OCI-LY7 (cell line): Measurements from ENCODE around the gene FHOD3. TPM values are rescaled to one million over a fixed set of nuclear protein-coding genes. Genes with fewer than 3 reads are reported as not detected.

Source experiments
- BruUV-seq: library from RNA; stranded (reverse); fragments of 400-500 nt; replicated peaks from 2 replicates; lab custom pipeline; 2021; lab: Mats Ljungman, UMichigan
- CTCF ChIA-PET: fragments of 300-600 bp; sonication (Branson Sonifier 250); formaldehyde crosslinking; loops from one replicate; lab custom pipeline; 2022; ENCODE audit warnings: antibody characterized with exemption; ENCODE audit not compliant: unreplicated experiment; lab: Charles Lee
- POLR2A ChIA-PET: fragments of 300-600 bp; sonication (Branson Sonifier 250); formaldehyde crosslinking; loops from one replicate; lab custom pipeline; 2022; ENCODE audit warnings: antibody characterized with exemption; lab: Charles Lee
- DNase-seq: peaks from one replicate; pipeline ENCODE4 v3.0.0-alpha.2; 2015; ENCODE audit warnings: low spot score
- H2AFZ ChIP-seq: fragments of 200-600 bp; sonication (generic), shearing (Covaris generic); 2 replicates; pipeline ENCODE4 v1.6.1; 2014; ENCODE audit warnings: mild to moderate bottlenecking, antibody characterized with exemption, low read length, moderate library complexity
- H3K27ac ChIP-seq: fragments of 200-600 bp; sonication (generic); 2 replicates; pipeline ENCODE4 v1.5.1; 2014; ENCODE audit warnings: mixed run types, low read depth, mild to moderate bottlenecking, moderate library complexity, low read length, inconsistent platforms; ENCODE audit not compliant: poor library complexity, severe bottlenecking
- H3K36me3 ChIP-seq: fragments of 200-600 bp; sonication (generic); 2 replicates; pipeline ENCODE4 v1.6.1; 2014; ENCODE audit warnings: mild to moderate bottlenecking, antibody characterized with exemption, low read length, moderate library complexity, mixed read lengths; ENCODE audit not compliant: insufficient read depth
- H3K4me1 ChIP-seq: fragments of 200-600 bp; sonication (generic); 2 replicates; pipeline ENCODE4 v1.5.1; 2014; ENCODE audit warnings: mild to moderate bottlenecking, low read length; ENCODE audit not compliant: insufficient read depth, poor library complexity, severe bottlenecking
- H3K4me2 ChIP-seq: fragments of 200-600 bp; sonication (generic); 2 replicates; pipeline ENCODE4 v1.6.1; 2014; ENCODE audit warnings: mild to moderate bottlenecking, low read length
- H3K4me3 ChIP-seq: fragments of 200-600 bp; sonication (generic); 2 replicates; pipeline ENCODE4 v1.5.1; 2014; ENCODE audit warnings: mild to moderate bottlenecking, low read depth, low read length; ENCODE audit not compliant: poor library complexity, severe bottlenecking
- H3K79me2 ChIP-seq: fragments of 200-600 bp; sonication (generic); 2 replicates; pipeline ENCODE4 v1.6.1; 2016; ENCODE audit warnings: low read depth, mild to moderate bottlenecking, low read length, moderate library complexity, mixed read lengths; ENCODE audit not compliant: insufficient read depth
- H3K9me2 ChIP-seq: fragments of 200-600 bp; sonication (generic); 2 replicates; pipeline ENCODE4 v1.6.1; 2016; ENCODE audit warnings: mild to moderate bottlenecking, low read length, mixed read lengths; ENCODE audit not compliant: insufficient read depth
- H3K9me3 ChIP-seq: fragments of 200-600 bp; sonication (generic); 2 replicates; pipeline ENCODE4 v1.6.1; 2014; ENCODE audit warnings: mild to moderate bottlenecking, mixed run types, low read length, mixed read lengths
- H4K20me1 ChIP-seq: fragments of 200-600 bp; sonication (generic); 2 replicates; pipeline ENCODE4 v1.6.1; 2014; ENCODE audit warnings: mild to moderate bottlenecking, antibody characterized with exemption, low read length, moderate library complexity, mixed read lengths; ENCODE audit not compliant: insufficient read depth
- EZH2phosphoT487 ChIP-seq: fragments of 200-600 bp; sonication (generic); IDR thresholded peaks from 2 replicates; pipeline ENCODE4 v1.6.1; 2018; ENCODE audit warnings: low read depth, borderline replicate concordance, mild to moderate bottlenecking, mixed run types, antibody characterized with exemption, low read length, moderate library complexity, mixed read lengths
- intact Hi-C: fragments of 100-400 bp; cut with micrococcal nuclease; formaldehyde crosslinking; loops from one replicate; pipeline ENCODE4 v1.10.0; 2022; ENCODE audit not compliant: unreplicated experiment
- total RNA-seq, 2 experiments: library from RNA; depleted of rRNA in 1 of 2; stranded (reverse); fragments of >200 nt in 1 of 2; shearing (Covaris generic) in 1 of 2; gene quantifications; 2 replicates each; pipeline ENCODE4 v1.2.3, GENCODE V29; 2014 to 2022
- TF ChIP-seq, protein P1 (sequence below): fragments of 200-600 bp; sonication (generic); conservative IDR thresholded peaks from 2 replicates; pipeline ENCODE4 v1.5.1; 2014; ENCODE audit warnings: mild to moderate bottlenecking, antibody characterized with exemption, low read length, moderate library complexity, mixed read lengths

FHOD3 gene
- total RNA-seq, 2 experiments from 2014 or later, result 0.06 to 2.4 TPM

DNA sequence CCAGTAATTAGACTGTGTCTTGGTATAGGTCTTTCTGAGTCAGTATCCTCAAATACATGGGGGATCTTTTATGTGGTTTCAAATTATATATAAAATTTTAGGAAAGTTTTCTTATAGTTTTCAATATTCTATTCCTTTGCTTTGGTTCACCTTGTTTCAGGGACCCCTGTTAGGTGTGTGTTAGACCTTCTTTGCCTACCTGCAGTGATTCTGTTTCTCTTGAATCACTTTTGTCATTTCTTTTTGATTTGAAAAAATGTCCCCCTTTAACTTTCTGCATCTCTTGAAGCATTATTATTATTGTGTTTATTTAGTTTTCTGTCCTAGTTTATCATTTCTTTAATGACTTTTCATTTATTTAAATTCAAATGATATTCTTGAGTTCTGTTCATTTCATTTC, 98.7 kb downstream of the FHOD3 start:
- H3K4me2 ChIP-seq, result no peak overlapping the region
- intact Hi-C loops, result no loop called here
- H4K20me1 ChIP-seq, result no peaks in the 10 kb centered on the region
- CTCF ChIA-PET, result no interaction called here
- no TSS peak for BruUV-seq
- H2AFZ ChIP-seq, result no peak overlapping the region
- no peaks in the 10 kb centered on the region for H3K9me3 ChIP-seq
- H3K9me2 ChIP-seq, result no peaks in the 10 kb centered on the region
- H3K36me3 ChIP-seq, result no peaks in the 10 kb centered on the region
- H3K79me2 ChIP-seq, result no peaks in the 10 kb centered on the region
- POLR2A ChIA-PET, result interaction anchor here (0.7 kb wide), 1 partner anchor 560 kb away, joined by 3 read pairs; no protein-coding TSS in a partner anchor
- no peaks in the 10 kb centered on the region for H3K4me1 ChIP-seq
- H3K4me3 ChIP-seq, result no peak overlapping the region
- DNase-seq, result no peak
- TF ChIP-seq EZH2phosphoT487, result no peak
- TF ChIP-seq, protein P1, sequence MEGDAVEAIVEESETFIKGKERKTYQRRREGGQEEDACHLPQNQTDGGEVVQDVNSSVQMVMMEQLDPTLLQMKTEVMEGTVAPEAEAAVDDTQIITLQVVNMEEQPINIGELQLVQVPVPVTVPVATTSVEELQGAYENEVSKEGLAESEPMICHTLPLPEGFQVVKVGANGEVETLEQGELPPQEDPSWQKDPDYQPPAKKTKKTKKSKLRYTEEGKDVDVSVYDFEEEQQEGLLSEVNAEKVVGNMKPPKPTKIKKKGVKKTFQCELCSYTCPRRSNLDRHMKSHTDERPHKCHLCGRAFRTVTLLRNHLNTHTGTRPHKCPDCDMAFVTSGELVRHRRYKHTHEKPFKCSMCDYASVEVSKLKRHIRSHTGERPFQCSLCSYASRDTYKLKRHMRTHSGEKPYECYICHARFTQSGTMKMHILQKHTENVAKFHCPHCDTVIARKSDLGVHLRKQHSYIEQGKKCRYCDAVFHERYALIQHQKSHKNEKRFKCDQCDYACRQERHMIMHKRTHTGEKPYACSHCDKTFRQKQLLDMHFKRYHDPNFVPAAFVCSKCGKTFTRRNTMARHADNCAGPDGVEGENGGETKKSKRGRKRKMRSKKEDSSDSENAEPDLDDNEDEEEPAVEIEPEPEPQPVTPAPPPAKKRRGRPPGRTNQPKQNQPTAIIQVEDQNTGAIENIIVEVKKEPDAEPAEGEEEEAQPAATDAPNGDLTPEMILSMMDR, result no peak
- no peak overlapping the region for H3K27ac ChIP-seq

GRCh38 chr18:36397033-36397432, 99.5 kb downstream of the FHOD3 start:
- DNase-seq, result no peak
- no peak overlapping the region for H3K4me2 ChIP-seq
- no peaks in the 10 kb centered on the region for H3K9me3 ChIP-seq
- H3K27ac ChIP-seq, result no peak overlapping the region
- intact Hi-C loops, result no loop called here
- POLR2A ChIA-PET, result no interaction called here
- H3K79me2 ChIP-seq, result no peaks in the 10 kb centered on the region
- H3K4me3 ChIP-seq, result no peak overlapping the region
- CTCF ChIA-PET, result no interaction called here
- H3K9me2 ChIP-seq, result no peaks in the 10 kb centered on the region
- H3K4me1 ChIP-seq, result no peaks in the 10 kb centered on the region
- H4K20me1 ChIP-seq, result no peaks in the 10 kb centered on the region
- H3K36me3 ChIP-seq, result no peaks in the 10 kb centered on the region
- no peak overlapping the region for H2AFZ ChIP-seq
- BruUV-seq, result no TSS peak
- TF ChIP-seq, protein P1, result no peak
- no peak for TF ChIP-seq EZH2phosphoT487

- DNase-seq, result no peak
- intact Hi-C loops, result no loop called here
- Histone ChIP-seq H3K9me3 (no peaks in the 10 kb centered on the region), H3K4me1 (no peaks in the 10 kb centered on the region), H3K79me2 (no peaks in the 10 kb centered on the region), H3K4me2 (no peak overlapping the region), H3K4me3 (no peak overlapping the region), H4K20me1 (no peaks in the 10 kb centered on the region), H3K9me2 (no peaks in the 10 kb centered on the region), H3K36me3 (no peaks in the 10 kb centered on the region), H2AFZ (no peak overlapping the region), H3K27ac (no peak overlapping the region)
- no peak for TF ChIP-seq EZH2phosphoT487
- TF ChIP-seq, protein P1, result no peak
- ChIA-PET POLR2A (interaction anchor here (0.6 kb wide), 1 partner anchor 877 kb away, joined by 3 read pairs; no protein-coding TSS in a partner anchor), CTCF (no interaction called here)
- BruUV-seq, result no TSS peak
These were observed 100.9 kb downstream of the FHOD3 start for GRCh38 chr18:36398419-36398818.
